HG02973 (cell line): ENCODE data around the gene TFAP2B.

ENCODE experiments used
- ATAC-seq: cut with Tn5 transposase; IDR thresholded peaks from one replicate; pipeline ENCODE4 v1.9.1; 2021; ENCODE audit warnings: moderate library complexity; ENCODE audit not compliant: unreplicated experiment

Gene TFAP2B

DNA sequence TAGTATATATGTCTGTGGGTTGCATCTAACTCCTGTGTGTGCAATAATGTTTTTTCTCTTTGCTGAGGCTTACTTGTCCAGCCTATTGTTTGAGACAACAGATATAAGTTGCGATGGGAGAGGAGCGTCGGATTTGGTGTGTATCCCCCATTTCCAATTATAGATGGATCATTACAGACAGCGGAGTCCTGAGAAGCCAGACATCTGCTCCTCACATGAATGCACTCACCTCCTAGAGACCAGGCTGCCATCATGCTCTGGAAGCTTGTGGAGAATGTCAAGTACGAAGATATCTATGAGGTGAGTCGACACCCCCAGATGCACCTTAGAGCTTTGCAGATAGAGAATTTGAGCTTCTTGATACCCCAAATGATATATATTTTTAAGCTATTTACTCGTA, at the start of gene TFAP2B:
TSS of gene TFAP2B (plus strand) at position 199 of the 400 bp plus-strand sequence. CDS start at position 220, 21 bp downstream.
- ATAC-seq: no peak

- no peak for ATAC-seq
These were observed 40.0 kb upstream of the TFAP2B start for GRCh38 chr6:50778696-50779095.

DNA sequence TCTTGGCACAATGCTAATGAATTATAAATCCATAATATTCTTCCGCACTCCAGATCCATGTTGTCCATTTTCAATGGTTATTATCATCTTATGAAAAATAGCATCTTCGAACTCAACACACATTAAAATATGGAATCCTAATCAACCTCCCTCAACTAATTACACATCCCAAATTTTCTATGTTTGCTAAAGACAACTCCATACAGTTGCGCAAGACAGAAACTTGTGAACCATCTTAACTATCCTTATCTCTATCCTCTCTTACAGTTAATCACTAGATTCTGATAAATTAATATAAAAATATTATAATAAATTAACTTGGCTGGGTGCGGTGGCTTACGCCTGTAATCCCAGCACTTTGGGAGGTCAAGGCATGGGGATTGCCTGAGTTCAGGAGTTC, 38.3 kb upstream of the TFAP2B start:
- ATAC-seq: no peak

DNA sequence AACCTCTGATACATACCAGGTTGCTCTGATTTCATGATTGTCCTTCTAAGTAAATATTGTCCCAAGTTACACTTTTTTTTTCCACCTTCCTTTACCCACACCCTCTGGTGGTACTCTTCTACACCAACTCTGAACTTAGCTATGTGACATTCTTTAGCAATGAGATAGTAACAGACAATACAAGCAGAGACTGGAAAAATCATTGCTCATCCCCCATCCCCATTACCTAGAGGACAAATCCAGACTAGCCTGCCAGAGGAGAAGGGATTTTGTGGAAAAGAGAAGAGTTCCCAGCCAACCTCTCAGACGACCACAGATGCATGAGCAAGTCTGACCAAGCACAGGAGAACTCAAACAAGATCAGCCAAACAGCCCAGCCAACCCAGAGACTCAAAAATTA, 32.8 kb upstream of the TFAP2B start:
- no peak for ATAC-seq

GRCh38 chr6:50791900-50792508, 26.7 kb upstream of the TFAP2B start:
- ATAC-seq: no peak

- ATAC-seq: no peak
These were observed 25.9 kb upstream of the TFAP2B start for GRCh38 chr6:50792771-50793170.

DNA sequence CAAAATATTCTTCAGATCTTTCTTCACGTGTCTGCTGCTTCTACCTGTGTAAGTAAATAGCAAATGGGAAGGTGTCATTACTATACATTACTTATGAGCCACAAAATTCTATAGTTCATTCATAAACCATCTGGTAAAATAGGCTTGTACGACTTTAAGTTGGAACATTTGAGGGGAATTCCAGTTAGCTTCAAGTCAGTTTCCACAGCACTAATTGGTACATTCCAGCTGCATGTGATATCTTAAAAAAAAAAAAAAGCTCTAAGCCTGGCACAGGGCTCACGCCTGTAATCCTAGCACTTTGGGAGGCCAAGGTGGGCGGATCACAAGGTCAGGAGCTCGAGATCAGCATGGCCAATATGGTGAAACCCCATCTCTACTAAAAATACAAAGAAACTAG, 23.1 kb upstream of the TFAP2B start:
- ATAC-seq: no peak

DNA sequence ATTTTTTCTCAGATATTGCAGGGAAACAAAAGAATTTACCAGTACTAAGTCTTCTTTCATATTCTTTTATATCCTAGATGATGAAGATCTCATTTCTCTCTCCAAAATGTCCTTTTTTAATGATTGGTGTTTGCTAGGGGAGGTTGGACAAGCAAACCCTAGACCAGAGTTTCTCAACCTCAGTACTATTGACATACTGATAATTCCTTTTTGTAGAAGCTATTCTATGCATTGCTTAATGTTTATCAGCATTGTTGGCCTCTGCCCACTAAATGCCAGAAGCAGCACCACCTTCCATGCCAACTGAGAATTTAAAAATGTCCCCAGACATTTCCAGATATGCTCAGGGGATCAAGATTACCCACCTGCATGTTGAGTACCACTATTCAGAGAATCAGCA, 14.4 kb upstream of the TFAP2B start:
- ATAC-seq: no peak

GRCh38 chr6:50807035-50807434, 11.6 kb upstream of the TFAP2B start:
- no peak for ATAC-seq

GRCh38 chr6:50815436-50816114, 3.1 kb upstream of the TFAP2B start:
- ATAC-seq: peak; percentile 42

- peak; percentile 64 for ATAC-seq
These were observed 2.5 kb upstream of the TFAP2B start for GRCh38 chr6:50816115-50816675.

GRCh38 chr6:50816947-50817645, 1.6 kb upstream of the TFAP2B start:
- ATAC-seq: no peak

DNA sequence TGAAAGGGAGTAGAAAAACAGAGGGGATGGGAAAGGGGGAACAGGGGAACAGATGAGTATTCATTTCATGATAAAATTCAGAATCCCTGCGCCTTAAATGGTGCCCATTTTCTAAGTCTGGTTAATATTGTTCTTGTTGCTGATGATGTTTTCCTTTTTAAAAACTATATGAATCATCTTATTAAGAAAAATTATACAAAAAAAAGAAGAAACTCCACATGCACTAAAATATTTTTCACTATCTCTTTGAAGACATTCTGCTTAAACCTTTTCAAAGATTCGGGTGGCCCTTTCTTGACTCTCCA, 1.1 kb upstream of the TFAP2B start:
- ATAC-seq: no peak

DNA sequence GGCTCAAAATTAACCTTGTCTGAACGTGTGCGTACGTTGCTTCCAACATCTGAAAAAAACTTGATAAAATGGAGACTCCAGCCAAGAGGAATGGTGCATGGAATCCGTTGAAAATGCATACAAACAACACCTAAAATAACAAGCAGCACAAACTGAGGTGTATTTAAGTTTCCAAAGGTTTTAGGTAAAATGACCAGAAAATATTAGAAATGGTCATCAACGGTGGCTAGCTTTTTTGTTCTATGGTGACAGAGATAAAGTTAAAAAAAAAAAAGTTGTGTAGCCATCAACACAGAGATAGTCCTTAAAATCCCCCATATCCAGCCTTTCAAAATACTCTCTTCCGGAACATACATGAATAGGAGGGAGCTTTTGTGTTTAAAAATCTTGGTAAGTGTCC, 651 bp upstream of the TFAP2B start:
- no peak for ATAC-seq

DNA sequence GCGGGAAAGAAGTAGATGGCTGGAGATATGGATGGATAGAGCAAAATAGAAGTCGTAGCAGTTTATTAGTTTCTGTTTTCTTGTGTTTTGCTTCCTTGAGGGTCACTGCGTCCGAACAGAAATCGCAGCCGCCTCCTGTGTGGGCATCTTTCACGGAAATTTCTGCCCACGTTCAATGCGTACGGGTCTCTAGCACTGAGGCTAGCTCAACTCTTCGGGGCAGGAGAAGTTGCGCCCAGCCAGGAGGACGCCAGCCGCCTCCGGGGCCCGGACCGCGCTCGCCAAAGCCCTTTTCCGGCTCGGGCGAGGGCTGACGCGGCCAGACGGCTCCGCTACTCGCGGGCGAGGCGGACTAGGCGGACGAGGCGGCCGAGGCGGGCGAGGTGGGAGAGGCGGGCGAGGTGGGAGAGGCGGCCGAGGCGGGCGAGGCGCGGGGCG, 814 bp downstream of the TFAP2B start:
- ATAC-seq: no peak

DNA sequence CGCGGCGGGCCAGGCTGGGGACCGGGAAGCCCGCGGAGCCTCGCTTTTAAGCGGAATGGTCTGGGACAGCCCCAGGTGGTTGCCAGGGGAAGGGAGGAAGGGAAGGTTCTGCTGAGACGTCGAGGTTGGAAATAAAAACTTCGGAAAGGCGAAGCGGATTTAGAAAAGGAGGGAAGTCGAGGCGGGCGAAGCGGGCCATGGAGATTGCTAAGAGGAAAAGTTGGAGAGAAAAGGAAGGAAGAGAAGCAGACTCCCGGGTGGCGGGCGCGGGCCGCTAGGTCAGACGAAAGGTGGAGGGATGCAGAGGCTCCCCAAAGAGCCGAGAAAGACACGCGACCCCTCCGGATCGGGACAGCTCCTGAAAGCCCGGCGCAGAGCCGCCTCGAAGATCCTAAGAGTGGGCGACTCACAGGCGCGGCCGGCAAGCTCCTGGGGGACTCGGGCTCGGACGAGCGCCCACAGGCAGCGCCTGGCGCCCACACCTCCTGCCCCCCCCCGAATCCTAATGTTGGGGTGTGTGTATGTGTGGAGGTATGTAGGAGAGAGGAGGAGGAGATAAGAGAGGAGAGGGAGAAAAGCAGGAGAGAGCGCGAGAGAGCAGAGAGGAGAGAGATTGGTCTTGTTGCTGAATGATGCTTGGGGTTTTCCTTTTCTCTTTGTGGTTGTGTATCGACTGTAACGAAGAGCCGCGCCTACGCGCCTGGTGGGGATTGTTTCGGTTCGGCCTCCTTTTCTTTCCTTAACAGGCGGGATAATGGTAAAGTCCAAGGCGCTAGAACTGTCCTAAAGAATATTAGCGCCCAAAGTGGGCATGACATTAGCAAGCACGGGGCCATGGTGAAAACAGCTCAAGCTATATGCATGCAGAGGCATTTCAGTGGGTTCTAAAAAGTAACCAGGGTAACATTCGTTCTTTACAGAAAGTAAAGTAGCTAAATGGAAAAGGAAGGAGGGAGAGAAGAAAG, 1.5 kb downstream of the TFAP2B start:
- ATAC-seq: no peak

- ATAC-seq: no peak
These were observed 2.2 kb downstream of the TFAP2B start for GRCh38 chr6:50820869-50821264.

DNA sequence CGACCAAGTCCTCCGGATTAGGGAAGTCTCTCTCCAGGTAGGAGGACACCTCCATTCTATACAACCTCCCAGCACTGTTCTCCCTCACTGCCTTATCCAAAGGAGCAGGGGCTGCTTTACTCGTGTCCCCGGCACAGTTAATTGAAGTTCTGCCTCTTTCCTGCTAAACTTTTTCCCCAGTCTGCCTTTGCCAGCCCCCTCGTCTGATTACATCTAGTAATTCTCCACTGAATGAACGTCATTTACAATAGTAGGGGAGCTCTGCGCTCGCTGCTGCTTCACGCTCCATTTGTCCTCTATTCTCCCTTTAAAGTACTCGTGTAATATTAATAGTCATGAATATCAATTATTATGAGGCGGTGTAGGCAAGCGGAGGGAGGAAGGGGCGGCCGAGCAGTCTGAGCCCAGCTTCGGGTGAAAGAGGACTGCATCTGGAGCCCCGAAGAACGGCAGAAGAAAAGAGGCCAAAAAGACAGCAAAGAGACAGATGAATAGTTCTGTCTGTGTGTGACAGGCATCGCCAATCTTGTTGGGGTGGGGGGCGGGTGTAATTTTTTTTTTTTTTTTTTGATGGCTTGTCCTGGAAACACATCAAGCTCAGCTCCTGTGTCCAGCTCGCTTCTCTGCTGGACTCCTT, 2.9 kb downstream of the TFAP2B start:
- no peak for ATAC-seq

DNA sequence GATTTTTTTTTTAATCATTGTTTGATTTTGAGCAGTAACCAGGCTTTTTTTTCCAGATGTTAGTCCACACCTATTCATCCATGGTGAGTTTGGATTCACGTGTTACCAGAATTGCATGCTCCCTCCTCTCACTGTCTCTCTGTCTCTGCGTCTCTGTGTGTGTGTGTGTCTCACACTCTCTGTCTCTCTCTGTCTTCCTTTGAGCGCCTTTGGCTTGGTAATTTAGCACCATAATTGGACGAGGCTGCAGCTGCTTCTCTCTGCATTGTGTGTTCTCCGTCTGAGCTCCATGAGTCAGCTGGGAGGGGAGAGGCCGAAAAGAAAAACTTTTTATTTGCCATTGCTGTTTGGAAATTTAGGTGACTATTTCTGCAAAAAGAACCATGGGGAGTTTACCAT, 3.4 kb downstream of the TFAP2B start:
- no peak for ATAC-seq

GRCh38 chr6:50823094-50823920, 4.6 kb downstream of the TFAP2B start:
- no peak for ATAC-seq
